B cell (primary cell): Measurements from ENCODE around the gene BTG2. TPM values are rescaled to one million over a fixed set of nuclear protein-coding genes. Genes with fewer than 3 reads are reported as not detected.

ENCODE experiments used
- ATAC-seq: fragments of 200-7000 bp; cut with Tn5 transposase; one replicate; pipeline ENCODE4 v1.10.0; 2021; ENCODE audit warnings: low read depth, mild to moderate bottlenecking, moderate number of reproducible peaks, moderate library complexity
- CTCF ChIA-PET: fragments of 350-600 bp; sonication (Branson Sonifier 250); formaldehyde crosslinking; loops from one replicate; lab custom pipeline; 2021; ENCODE audit warnings: antibody characterized with exemption, inconsistent platforms; lab: Charles Lee
- POLR2A ChIA-PET: fragments of 350-600 bp; sonication (Branson Sonifier 250); formaldehyde crosslinking; loops from one replicate; lab custom pipeline; 2021; ENCODE audit warnings: antibody characterized with exemption; lab: Charles Lee
- DNase-seq: peaks from one replicate; pipeline ENCODE4 v3.0.0; 2013
- H2AFZ ChIP-seq: 2 replicates; pipeline ENCODE4 v1.6.1; 2012; ENCODE audit warnings: mild to moderate bottlenecking, low read depth, low read length; ENCODE audit not compliant: insufficient read depth, poor library complexity, severe bottlenecking
- H3K27ac ChIP-seq, 2 donors: 1 replicate in 1 of 2; 2 replicates in 1 of 2; pipeline ENCODE4 v1.5.1; 2012 to 2013; ENCODE audit warnings: low read length in 2 of 2, mild to moderate bottlenecking in 2 of 2, moderate library complexity in 1 of 2
- H3K27me3 ChIP-seq, 4 experiments: fragments of 200-600 bp in 1 of 4; sonication (generic) in 1 of 4; replicated peaks in 1 of 4; 1 replicate in 2 of 4; 2 replicates in 2 of 4; pipeline versions ENCODE4 v1.6.1 to v1.7.0; 2013 to 2016; ENCODE audit warnings: low read length in 3 of 4, mild to moderate bottlenecking in 2 of 4, mixed read lengths in 1 of 4, moderate library complexity in 1 of 4; ENCODE audit not compliant: insufficient read depth in 4 of 4, control insufficient read depth in 3 of 4; ENCODE audit errors: control extremely low read depth in 1 of 4
- H3K36me3 ChIP-seq, 2 experiments: replicated peaks in 1 of 2; 1 replicate in 1 of 2; 2 replicates in 1 of 2; pipeline versions ENCODE4 v1.6.1 to v1.7.1; 2013; ENCODE audit warnings: low read length in 1 of 2; ENCODE audit not compliant: insufficient read depth in 2 of 2, control insufficient read depth in 1 of 2; ENCODE audit errors: control extremely low read depth in 1 of 2, extremely low read depth in 1 of 2
- H3K4me1 ChIP-seq, 2 donors: fragments of 200-600 bp in 1 of 2; sonication (generic) in 1 of 2; 1 replicate in 1 of 2; 2 replicates in 1 of 2; pipeline versions ENCODE4 v1.5.1 to v1.6.1; 2013 to 2017; ENCODE audit warnings: low read length in 2 of 2; ENCODE audit not compliant: control insufficient read depth in 2 of 2, insufficient read depth in 2 of 2
- H3K4me2 ChIP-seq: replicated peaks from 2 replicates; pipeline ENCODE3; 2012; ENCODE audit warnings: mild to moderate bottlenecking, low read depth, low read length; ENCODE audit not compliant: poor library complexity, severe bottlenecking
- H3K4me3 ChIP-seq, 5 experiments: fragments of 200-600 bp in 1 of 5; sonication (generic) in 1 of 5; 1 replicate in 3 of 5; 2 replicates in 2 of 5; pipeline versions ENCODE4 v1.5.1 to v1.7.0; 2011 to 2016; ENCODE audit warnings: low read length in 4 of 5, mild to moderate bottlenecking in 4 of 5, low read depth in 2 of 5, control low read depth in 1 of 5, moderate library complexity in 1 of 5; ENCODE audit not compliant: insufficient read depth in 1 of 5; ENCODE audit errors: control extremely low read depth in 1 of 5, extremely low read depth in 1 of 5
- H3K79me2 ChIP-seq: fragments of 200-600 bp; sonication (generic); one replicate; pipeline ENCODE4 v1.6.0; 2016; ENCODE audit warnings: low read length; ENCODE audit not compliant: control insufficient read depth, insufficient read depth
- H3K9ac ChIP-seq: fragments of 200-600 bp; sonication (generic); 2 replicates; pipeline ENCODE4 v1.6.1; 2017; ENCODE audit warnings: mild to moderate bottlenecking, low read length, moderate library complexity
- H3K9me3 ChIP-seq, 3 donors: one replicate each; pipeline versions ENCODE4 v1.6.1 to v1.7.1; 2013; ENCODE audit warnings: low read length in 2 of 3; ENCODE audit not compliant: control insufficient read depth in 2 of 3, insufficient read depth in 1 of 3; ENCODE audit errors: control extremely low read depth in 1 of 3
- H4K20me1 ChIP-seq: 2 replicates; pipeline ENCODE4 v1.6.0; 2012; ENCODE audit warnings: mild to moderate bottlenecking, low read length; ENCODE audit not compliant: insufficient read depth, control insufficient read depth, poor library complexity, severe bottlenecking
- H3K27ac Mint-ChIP-seq: one replicate; pipeline ENCODE4 v1.8.0; 2021; ENCODE audit warnings: mixed read lengths
- H3K27me3 Mint-ChIP-seq: one replicate; pipeline ENCODE4 v1.8.0; 2021; ENCODE audit warnings: mixed read lengths
- H3K4me1 Mint-ChIP-seq: one replicate; pipeline ENCODE4 v1.8.0; 2021; ENCODE audit warnings: mixed read lengths
- H3K4me3 Mint-ChIP-seq: one replicate; pipeline ENCODE4 v1.8.0; 2021; ENCODE audit warnings: mixed read lengths
- H3K9me3 Mint-ChIP-seq: one replicate; pipeline ENCODE4 v1.8.0; 2022; ENCODE audit warnings: mixed read lengths; ENCODE audit not compliant: insufficient read depth
- CTCF ChIP-seq: fragments of 200-600 bp; IDR thresholded peaks from one replicate; pipeline ENCODE4 v1.8.0; 2022; ENCODE audit warnings: antibody characterized with exemption, mild to moderate bottlenecking
- EZH2 ChIP-seq: IDR thresholded peaks from 2 replicates; pipeline ENCODE4 v1.6.1; 2012; ENCODE audit warnings: borderline replicate concordance, low read depth, mild to moderate bottlenecking, moderate library complexity, low read length; ENCODE audit not compliant: insufficient read depth, poor library complexity, severe bottlenecking
- WGBS: methylation state at CpG from one replicate; pipeline ENCODE4 v1.1.5; 2013; ENCODE audit warnings: missing lambda C conversion rate; ENCODE audit not compliant: insufficient coverage; 5-methylcytosine and 5-hydroxymethylcytosine counted together
- intact Hi-C: fragments of 100-400 bp; cut with micrococcal nuclease; formaldehyde crosslinking; loops from one replicate; pipeline ENCODE4 v1.10.0; 2022
- polyA plus RNA-seq: library from polyadenylated mRNA; depleted of rRNA; stranded (reverse); fragments of >200 nt; gene quantifications from 2 replicates; pipeline ENCODE4 v1.2.3, GENCODE V29; 2012
- total RNA-seq, 2 donors: library from RNA; stranded (reverse); fragments of 120-200 nt in 1 of 2; gene quantifications; 1 replicate in 1 of 2; 2 replicates in 1 of 2; pipeline versions ENCODE4 v1.2.3 to v1.2.4, GENCODE V29; 2013 to 2022

BTG2 gene
- total and polyA plus RNA-seq, 2 donors (not counting 1 experiment from before 2014, with no cell fraction given), result 508 to 778 TPM

GRCh38 chr1:203306965-203307541 lies 1.7 kb downstream of the BTG2 start:
- H4K20me1 ChIP-seq, result peaks cover 52% of the 10 kb centered on the region
- peak overlapping the region; percentile 90 to 100 for H3K27ac ChIP-seq
- H3K9me3 ChIP-seq, result no peaks in the 10 kb centered on the region
- H3K4me2 ChIP-seq, result peak overlapping the region; percentile 89
- ChIA-PET POLR2A (interaction anchor here (0.6 to 9.6 kb wide), 9 partner anchors 10 to 679 kb away, joined by 3 to 687 read pairs (median 100); no protein-coding TSS in a partner anchor), CTCF (interaction anchor here (0.9 to 14.6 kb wide), 11 partner anchors 8 to 197 kb away, joined by 3 to 441 read pairs (median 28); no protein-coding TSS in a partner anchor)
- peak overlapping the region; percentile 99 for H3K4me3 Mint-ChIP-seq
- H3K27ac Mint-ChIP-seq, result peak overlapping the region; percentile 99
- DNase-seq (peak; percentile 46), ATAC-seq (no peak)
- no peaks in the 10 kb centered on the region for H3K27me3 ChIP-seq
- WGBS, result 14% methylated on average over 15 of the region's 21 CpGs
- H3K4me3 ChIP-seq, result peak overlapping the region; percentile 96 to 99 (median 99)
- peaks cover 68 to 78% of the 10 kb centered on the region in 2 donors for H3K4me1 ChIP-seq
- H3K9me3 Mint-ChIP-seq, result no peaks in the 10 kb centered on the region
- no peaks in the 10 kb centered on the region for H3K27me3 Mint-ChIP-seq
- peak overlapping the region; percentile 99 for H3K9ac ChIP-seq
- intact Hi-C loops, result no loop called here
- TF ChIP-seq CTCF, result no peak
- no peak for TF ChIP-seq EZH2
- H3K36me3 ChIP-seq, result peaks cover 11 to 59% of the 10 kb centered on the region in 2 experiments
- no peak overlapping the region for H2AFZ ChIP-seq
- H3K4me1 Mint-ChIP-seq, result peaks cover 73% of the 10 kb centered on the region
- H3K79me2 ChIP-seq, result peaks cover 68% of the 10 kb centered on the region

GRCh38 chr1:203307641-203308126 lies 2.4 kb downstream of the BTG2 start:
- WGBS, result 9% methylated on average over 1 of the region's 3 CpGs
- peaks cover 68% of the 10 kb centered on the region for H3K79me2 ChIP-seq

More at GRCh38 chr1:203307641-203308126, 2.4 kb downstream of the BTG2 start:
- CTCF ChIA-PET, result interaction anchor here (0.9 to 14.6 kb wide), 10 partner anchors 8 to 196 kb away, joined by 3 to 441 read pairs (median 28); no protein-coding TSS in a partner anchor
- H3K9me3 ChIP-seq, result no peaks in the 10 kb centered on the region
- H2AFZ ChIP-seq, result no peak overlapping the region
- H3K36me3 ChIP-seq, result peaks cover 11 to 59% of the 10 kb centered on the region in 2 experiments
- peak overlapping the region; percentile 96 to 99 (median 99) for H3K4me3 ChIP-seq
- Mint-ChIP-seq H3K27me3 (no peaks in the 10 kb centered on the region), H3K4me1 (peaks cover 69% of the 10 kb centered on the region), H3K9me3 (no peaks in the 10 kb centered on the region), H3K4me3 (peak overlapping the region; percentile 99), H3K27ac (peak overlapping the region; percentile 99)
- intact Hi-C loops, result no loop called here
- H3K27me3 ChIP-seq, result no peaks in the 10 kb centered on the region
- H3K4me2 ChIP-seq, result peak overlapping the region; percentile 89
- DNase-seq, result no peak
- H3K27ac ChIP-seq, result peak overlapping the region; percentile 48 to 62
- POLR2A ChIA-PET, result interaction anchor here (0.5 to 9.6 kb wide), 8 partner anchors 11 to 77 kb away, joined by 4 to 687 read pairs (median 111); no protein-coding TSS in a partner anchor
- H3K4me1 ChIP-seq, result peaks cover 66 to 76% of the 10 kb centered on the region in 2 donors
- peaks cover 52% of the 10 kb centered on the region for H4K20me1 ChIP-seq
- TF ChIP-seq EZH2 (no peak), CTCF (no peak)
- H3K9ac ChIP-seq, result peak overlapping the region; percentile 99
- no peak for ATAC-seq
